ENCODE measurements around the gene GLIPR2.
"Not testable (repeated sequence)": the region's sequence is repeated elsewhere in the genome, so short reads cannot be mapped to it uniquely, and the experiment has no call there.

GLIPR2 gene

DNA sequence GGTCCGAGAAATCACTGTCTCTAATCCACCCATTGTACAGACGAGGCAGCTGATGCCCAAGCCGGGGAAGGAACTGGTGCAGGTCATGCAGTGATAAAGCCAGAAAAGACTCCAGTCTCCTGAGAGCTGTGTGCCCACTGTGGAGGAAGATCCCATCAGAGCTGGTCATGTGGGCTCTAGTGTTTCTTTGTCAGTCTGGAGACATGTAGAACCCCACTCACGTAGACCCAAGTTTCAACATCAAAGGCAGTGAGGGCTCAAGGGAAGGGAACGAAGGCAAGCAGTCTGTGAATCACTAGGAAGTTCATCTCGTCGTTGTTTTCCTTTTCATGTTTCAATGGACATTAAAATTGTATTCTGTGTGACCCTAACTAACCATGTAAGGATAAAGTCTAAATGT lies 14.6 kb upstream of the GLIPR2 start:
- in situ Hi-C loops (cut with MboI; ENCODE audit: low sequenced_read_pairs), result no loop called here

DNA sequence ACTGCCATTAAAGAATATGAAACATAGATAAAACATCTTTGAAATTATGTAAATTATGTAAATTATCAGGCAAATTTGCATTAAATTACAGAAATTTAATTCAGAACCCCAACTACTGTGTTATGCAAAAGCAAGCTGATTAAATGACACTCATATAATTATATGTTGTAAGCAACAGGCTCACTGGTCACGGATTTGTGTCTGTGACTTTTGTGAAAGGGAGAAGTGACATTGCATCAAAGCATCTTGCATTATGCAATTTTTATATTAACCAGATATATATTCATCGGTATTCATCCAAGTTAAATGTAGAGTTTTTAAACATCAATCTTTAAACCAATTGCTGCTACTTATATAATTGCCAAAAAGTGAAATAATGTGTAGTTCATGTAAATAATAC lies 13.0 kb upstream of the GLIPR2 start:
- in situ Hi-C loops (cut with MboI; ENCODE audit: low sequenced_read_pairs), result no loop called here

DNA sequence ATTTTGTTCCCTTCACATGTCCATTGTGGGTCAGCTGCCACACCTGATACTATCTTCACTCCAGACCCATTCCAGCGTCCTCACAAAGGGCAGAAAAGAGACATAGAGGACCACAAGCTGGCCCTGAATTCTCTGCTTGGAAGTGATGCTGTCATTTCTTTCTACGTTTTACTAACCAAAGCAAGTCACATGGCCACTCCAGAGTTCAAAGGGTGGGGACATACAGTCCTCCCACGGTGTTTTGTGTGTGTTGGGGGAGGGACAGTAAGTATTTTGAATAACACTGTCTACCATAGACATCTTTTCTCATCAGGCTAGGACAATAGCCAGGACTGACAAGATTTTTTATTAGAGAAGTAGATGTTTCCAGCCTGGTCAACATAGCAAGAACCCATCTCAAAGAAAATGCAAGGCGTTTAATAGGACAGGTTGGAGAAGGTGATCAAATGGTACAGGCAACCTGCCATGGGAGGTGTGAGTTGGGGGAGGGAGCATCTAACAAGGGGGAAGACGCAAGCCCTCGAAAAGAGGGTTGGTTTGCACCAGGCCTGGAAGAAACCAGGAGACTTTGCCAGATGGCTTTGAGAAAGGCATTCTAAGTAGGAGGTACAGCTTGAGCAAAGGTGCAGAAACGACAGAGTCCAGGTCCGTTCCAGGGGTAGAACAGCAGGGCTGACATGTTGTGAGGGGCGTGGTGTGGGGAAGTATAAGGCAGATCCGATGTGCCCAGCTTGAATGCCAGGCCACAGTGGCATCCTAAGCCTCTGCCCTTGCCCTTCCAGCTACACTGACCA lies 11.3 kb upstream of the GLIPR2 start:
- in situ Hi-C loops (cut with MboI; ENCODE audit: low sequenced_read_pairs), result no loop called here

DNA sequence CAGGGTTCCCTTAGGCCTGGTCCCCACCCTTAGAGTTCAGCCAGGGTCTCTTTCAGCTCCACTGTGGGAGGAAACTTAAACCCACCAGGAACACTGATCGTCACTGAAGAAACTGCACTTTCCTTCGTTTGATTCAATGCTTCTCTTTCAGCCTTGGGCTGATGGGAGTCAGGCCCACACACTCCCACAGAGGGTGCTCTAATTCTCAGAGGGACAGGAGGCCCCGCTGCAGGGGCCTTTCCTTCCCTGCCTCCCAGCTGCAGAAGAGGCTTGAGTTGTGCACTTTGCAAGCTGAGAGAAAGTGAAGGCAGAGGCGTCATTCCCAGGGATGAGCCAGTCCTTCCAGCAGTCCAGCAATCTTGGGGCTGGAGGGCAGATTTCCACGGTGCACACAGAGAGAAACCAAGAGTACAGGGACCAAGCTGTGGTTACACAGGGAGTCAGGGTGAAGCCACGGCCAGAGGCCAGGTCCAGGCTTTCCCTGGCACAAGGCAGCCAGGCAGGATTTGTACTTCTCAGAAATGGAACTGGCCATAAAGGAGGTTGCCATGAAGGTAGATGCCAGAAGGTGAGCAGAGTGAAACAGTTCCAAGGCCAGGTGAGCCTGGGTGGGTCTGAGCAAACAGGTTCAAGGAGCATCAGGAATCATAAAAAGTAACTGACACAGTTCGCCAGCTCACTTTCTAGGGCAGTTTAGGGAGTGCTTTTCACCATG lies 10.4 kb upstream of the GLIPR2 start:
- in situ Hi-C loops (cut with MboI; ENCODE audit: low sequenced_read_pairs), result no loop called here

DNA sequence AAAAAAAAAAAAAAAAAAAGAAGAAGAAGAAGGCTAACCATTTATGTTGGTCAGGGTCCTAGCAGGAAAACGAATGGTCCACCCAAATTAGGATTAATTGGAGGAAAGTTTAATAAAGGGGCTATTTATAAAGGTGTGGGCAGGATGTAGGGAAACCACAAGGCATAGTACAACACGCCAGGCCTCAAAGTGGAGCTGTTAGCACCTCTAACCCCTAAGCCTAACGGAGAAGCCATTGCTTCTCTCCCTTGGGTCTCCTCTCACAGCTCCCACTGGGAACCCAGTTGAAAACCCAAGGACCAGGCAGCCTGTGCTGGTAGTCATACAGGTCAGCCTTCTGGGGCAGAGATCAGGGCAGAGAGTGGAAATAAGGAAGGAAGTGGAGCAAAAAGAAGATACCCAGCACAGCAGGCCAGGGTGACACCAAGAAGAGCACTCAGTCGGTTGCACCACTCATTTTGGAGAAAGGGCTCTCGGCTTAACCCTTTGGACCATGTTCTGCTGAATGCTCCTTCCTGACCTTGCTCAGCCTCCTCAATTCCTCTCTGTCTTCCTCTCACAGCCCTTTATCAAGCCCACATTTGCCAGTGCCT lies 8.8 kb upstream of the GLIPR2 start:
- in situ Hi-C loops (cut with MboI; ENCODE audit: low sequenced_read_pairs), result no loop called here

DNA sequence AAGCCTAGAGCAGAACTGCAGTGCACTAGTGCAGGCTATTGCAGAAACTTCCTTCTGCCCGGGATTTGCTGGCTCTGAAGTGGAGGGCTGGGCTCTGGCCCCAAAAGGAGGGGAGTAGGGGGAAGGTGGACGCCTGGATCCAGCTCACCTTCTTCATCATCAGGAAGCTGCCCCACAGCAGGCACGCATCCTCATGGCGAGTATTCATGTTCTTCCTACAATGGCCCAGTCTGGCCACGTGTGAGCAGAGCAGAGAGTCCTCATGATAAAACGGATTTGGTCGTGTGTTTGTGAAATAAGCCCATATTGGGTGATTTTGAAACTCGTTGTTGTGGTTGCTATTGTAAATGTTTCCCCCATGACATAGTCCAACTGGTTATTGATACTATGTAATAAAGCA lies 8.2 kb upstream of the GLIPR2 start:
- in situ Hi-C loops (cut with MboI; ENCODE audit: low sequenced_read_pairs), result no loop called here

DNA sequence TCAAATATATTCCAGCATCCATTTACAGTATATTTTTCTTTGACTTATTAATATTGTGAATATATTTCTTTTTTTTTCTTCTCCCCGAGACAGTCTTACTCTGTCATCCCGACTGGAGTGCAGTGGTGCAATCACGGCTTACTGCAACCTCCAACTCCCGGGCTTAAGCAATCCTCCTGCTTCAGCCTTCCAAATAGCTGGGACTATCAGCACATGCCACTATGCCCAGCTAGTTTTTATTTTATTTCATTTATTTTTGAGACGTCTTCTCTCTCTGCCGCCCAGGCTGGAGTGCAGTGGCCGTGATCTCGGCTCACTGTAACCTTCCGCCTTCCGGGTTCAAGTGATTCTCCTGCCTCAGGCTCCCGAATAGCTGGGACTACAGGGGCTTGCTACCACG lies 7.4 kb upstream of the GLIPR2 start:
- in situ Hi-C loops (cut with MboI; ENCODE audit: low sequenced_read_pairs), result no loop called here

DNA sequence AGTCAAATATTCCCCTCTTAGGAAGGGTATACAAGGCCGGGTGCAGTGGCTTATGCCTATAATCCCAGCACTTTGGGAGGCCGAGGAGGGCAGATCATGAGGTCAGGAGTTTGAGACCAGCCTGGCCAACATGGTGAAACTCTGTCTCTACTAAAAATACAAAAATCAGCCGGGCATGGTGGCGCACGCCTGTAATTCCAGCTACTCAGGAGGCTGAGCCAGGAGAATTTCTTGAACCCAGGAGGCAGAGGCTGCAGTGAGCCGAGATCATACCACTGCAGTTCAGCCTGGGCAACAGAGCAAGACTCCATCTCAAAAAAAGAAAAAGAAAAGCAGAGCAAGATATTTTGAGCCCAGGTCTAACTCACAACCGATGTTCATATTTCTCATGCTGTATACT lies 4.9 kb upstream of the GLIPR2 start:
- in situ Hi-C loops (cut with MboI; ENCODE audit: low sequenced_read_pairs), result not testable (repeated sequence)

DNA sequence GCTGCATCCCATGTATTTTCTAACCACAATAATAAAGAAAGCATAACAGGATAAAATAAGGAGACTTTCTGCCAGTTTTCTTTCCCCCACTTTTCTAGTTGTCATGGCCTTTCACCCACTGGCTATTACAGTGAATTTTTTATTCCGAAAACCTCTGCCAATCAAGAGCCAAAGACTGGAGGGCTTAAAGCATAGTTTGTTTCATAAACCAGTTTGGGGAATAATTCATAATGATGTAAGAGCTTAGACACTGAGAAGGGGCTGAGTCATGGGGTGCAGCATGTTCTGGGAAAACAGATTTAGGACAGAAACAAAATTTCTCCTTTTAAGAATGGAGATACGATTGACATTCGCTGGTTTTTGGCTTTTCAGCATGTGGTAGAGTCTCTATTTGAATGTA lies 4.4 kb upstream of the GLIPR2 start:
- in situ Hi-C loops (cut with MboI; ENCODE audit: low sequenced_read_pairs), result no loop called here

DNA sequence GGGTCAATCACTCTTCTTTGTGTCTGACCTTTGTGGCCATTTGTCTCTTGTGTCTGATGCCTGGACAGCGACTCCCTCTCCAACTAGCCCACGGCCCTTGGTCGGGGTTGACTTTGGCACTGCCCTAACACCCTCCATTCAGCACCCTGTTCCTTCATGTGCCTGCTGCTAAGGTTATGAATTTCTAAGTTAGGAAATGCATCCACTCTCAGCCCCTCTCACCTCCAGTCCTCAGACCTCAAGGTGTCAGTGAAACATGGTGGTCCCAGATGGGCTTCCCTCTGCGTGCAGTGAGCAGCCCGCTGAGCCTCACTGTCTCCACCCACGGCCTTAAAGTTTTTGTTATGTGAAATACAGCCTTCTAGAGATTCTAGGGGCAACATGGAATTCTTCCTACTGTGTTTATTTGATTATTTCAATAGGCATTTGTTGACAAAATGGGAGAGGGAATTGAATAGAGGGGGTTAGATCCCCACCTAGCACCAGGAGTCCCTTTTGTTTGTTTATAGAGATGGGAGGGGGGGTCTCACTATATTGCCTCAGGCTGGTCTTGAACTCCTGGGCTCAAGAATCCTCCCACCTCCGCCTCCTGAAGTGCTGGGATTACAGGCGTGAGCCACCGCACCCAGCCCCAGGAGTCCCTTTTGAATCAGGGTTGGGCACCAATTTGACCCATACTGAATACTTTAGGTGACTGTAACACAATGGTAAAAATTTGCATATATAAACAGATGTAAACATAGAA lies 1.6 kb upstream of the GLIPR2 start:
- in situ Hi-C loops (cut with MboI; ENCODE audit: low sequenced_read_pairs), result no loop called here

DNA sequence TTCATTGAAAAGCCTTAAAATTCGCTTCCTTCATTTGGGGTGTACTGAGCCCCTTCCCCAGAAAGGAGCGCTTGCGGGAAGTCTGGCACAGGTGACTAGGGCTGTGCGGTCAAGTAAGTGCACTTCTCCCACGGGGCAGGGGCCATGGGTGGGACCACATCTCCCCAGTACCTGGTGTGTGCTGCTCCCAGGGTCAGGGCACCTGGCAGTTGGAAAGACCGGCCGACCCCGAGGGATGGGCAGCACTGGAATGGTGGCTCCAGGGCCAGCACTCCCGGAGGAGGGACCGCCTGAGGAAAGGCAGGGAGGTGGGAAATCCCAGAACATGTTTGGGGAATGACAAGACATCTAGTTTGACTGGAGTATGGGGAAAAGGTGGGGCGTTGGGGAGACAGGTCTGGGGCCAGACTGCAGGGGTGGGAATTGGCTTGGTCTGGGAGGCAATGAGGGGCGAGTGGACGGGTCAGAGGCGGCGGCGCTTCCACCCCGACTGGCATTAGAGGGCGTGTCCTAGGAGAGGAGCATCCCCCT lies 727 bp upstream of the GLIPR2 start:
- in situ Hi-C loops (cut with MboI; ENCODE audit: low sequenced_read_pairs), result no loop called here

DNA sequence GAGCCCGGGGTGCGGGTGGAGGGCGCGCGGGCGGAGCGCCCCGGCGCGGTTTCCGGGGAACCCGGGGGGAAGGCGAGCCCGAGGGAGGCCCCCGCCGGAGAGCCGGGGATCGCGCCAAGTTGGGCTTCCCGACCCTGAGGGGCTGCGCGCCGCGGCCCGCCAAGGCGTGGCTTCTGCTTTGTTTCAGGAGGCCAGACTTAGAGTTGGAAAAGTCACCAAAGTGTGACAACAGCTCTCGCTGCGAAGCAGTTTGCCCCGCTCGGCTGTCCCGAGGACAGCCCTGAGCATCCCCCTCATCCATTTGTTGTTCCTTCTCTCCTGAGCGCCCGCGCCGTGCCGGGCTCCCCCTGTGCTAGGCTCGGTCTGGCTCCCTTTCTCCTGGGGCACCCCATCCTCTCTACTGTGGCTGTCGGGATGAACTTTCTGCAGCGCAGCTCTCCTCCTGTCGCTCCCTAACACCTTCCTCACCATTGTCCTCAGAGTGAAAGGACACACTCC lies 410 bp downstream of the GLIPR2 start:
- in situ Hi-C loops (cut with MboI; ENCODE audit: low sequenced_read_pairs), result no loop called here

DNA sequence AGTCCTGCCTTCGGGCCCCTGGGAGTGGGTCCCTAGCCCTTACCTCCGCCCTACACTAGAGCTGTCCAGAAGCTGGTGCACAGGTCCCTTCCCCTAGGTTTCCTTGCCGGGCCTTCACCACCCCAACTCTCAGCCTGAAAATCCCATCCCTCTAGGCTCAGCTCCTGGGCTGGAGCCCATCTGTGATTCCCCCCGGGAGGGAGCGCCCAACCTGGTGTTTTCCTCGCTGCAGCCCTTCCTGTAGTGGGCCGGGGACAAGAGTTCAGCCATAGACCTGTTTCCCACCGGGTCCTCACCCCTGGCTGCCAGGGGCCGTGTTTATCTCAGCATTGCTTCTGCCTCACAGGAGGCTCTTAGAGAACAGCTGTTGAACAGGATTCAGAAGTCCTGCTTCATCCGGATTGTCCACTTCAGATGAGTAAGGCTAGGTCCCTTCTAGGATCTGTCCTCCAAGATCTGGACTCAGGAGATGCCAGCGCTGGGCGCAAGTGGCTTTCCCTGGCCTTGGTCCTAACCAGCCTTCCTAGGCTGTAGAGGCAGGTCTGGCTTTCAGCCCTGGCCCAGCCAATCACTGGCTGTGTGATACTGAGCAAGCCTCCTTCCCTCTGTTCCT lies 965 bp downstream of the GLIPR2 start:
- in situ Hi-C loops (cut with MboI; ENCODE audit: low sequenced_read_pairs), result no loop called here

DNA sequence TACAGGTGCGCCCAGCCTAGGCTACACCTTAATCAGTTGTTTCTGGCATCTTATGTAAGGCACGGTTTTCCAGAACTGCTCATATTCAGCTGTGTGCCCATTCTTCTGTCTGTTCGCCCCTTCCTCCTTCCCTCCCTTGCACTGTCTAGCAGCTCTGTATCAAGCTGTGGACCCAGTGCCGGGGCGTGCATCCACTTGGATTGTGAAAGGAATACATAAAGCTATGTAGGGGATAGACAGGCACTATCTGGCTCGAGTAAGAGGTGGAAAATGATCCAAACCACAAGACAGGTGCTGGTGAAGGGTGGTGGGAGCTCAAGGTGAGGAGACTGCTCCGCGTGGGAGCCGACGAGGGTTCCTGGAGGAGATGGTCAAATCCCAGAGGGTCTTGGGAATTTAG lies 2.0 kb downstream of the GLIPR2 start:
- in situ Hi-C loops (cut with MboI; ENCODE audit: low sequenced_read_pairs), result no loop called here

DNA sequence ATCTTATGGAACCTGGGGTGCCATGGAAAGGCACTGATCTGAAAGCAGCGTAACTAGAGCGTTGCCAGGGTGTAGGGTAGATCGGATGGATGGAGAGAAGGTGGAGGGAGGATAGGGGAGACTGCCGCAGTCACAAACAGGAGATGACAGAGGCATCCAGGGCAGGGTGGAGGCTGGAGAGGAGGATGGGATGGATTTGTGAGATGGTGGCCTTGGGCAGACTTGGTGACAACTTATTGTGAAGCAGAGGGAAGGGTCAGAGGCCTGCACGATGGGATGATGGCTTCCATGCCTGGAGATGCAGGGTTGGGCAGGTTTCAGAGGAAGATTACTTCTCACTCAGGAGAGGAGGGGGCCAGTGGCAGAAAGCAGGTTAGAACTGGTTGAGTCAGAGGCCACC lies 2.4 kb downstream of the GLIPR2 start:
- in situ Hi-C loops (cut with MboI; ENCODE audit: low sequenced_read_pairs), result no loop called here

DNA sequence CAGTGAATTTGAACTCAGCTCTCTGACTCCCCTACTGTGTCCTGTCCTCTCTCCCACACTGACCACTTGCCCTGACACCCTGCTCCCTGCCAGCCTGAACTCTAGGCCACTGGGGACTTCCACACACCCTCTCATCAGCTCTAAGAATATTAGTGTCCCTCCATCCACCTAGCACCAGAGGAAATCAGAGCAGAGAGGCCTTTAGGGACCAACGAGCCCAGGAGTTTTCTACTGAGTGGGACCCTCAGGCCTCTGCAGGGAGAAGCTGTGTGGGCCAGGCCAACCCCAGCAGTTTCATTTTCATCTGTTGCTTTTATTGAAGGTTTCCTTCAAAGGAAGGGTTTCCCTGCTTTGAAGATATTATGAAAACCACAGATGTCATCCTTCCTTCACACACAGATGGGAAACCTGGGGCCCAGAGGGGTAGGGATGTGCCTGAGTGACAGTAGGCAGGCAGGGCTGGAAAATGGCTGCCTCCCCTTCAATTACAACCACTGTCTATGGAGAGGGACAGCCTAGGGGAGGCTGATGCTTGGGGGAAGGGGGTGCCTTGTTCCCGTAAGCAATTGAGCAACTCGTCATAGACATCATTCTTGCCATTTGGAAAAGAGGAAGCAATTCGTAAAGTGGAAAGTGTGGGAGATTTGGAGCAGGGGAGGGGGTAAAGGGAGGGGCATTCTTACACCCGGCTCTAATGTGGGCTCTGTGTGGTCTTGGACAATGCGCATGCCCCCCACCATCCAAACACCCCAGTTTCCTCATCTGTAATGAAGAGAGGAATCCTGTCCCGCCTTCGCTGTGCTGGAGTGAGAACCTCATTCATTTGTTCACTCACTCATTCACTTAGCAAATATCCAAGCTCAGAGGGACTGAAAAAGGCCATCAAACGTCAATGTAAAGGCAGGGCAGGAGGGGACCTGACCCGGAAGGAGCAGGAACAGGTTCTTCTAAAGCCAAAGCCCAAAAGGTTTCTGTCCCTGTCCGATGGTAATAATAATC lies 3.9 kb downstream of the GLIPR2 start:
- in situ Hi-C loops (cut with MboI; ENCODE audit: low sequenced_read_pairs), result no loop called here

DNA sequence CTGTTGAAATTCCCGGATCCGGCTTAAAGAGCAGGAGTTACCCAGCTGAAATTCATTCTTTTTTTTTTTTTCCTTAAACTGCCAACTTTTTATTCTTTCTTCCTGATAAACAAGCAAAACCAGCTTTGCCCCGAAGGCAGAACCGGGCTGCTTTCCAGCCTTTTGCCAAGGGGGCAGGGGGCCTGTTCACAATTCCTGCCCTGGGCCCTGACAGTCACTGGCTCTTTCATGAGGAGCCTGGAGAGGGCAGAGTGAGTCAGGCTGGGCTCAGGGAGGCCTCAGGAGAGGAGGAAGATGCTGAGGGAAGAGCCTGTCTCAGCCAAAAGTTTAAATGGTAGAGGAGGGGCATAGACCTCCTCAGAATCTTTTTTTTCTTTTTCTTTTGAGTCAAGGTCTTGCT lies 4.8 kb downstream of the GLIPR2 start:
- in situ Hi-C loops (cut with MboI; ENCODE audit: low sequenced_read_pairs), result no loop called here

DNA sequence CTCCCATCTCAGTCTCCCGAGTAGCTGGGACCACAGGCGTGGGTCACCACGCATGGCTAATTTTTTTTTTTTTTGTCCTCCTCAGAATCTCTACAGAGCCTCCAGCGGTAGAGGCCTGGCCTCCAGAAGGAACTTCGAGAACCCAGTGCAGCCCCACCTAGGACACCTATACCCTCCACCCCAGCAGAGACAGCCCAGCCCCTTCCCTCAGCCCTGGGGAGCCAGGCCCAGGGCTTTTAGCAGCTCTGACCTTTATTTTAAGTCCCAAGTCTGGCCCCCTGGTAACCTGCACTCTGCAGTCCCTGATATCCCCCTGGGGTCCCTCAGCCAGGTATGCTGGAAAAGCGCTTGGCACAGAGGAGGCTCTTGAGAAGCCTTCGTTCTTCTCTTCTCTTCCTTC lies 5.2 kb downstream of the GLIPR2 start:
- in situ Hi-C loops (cut with MboI; ENCODE audit: low sequenced_read_pairs), result no loop called here

DNA sequence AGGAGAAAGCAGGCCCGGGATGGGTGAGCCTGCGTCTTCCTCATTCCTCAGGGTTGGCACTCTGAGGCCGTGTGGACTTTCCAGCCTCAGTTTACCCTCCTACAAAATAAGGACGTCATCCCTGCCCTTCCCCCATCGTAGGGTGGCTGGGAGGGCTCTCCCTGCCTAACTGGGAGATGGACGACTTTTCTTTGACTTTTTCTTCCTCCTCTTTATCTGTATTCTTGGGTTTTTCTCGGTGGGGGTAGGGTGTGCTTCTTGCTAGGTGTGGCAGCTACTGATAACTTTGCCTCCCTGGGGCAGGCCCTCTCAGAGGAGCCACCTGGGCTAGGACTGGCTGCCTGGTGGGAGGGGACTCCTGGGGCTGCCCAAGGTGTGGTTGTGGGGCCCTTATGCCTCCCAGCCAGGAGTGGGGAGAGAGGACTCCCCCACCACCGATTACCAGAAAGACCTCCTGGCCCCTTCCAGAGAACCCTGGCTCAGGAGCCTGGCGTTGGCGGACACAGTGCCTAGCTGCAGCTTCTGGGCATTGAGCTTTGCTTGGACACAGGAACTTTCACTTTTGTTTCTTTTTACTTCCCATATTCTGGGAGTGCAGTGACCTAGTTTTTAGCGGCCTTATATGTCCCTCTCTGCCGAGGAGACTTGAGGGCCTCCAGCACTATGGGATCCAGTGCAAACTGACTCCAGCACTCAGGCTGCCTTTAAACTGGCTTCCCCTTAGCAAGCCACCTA lies 6.1 kb downstream of the GLIPR2 start:
- in situ Hi-C loops (cut with MboI; ENCODE audit: low sequenced_read_pairs), result no loop called here

Measured in hTERT RPE-1 (cell line).